Activated CD4-positive, CD25-positive, alpha-beta regulatory T cell treated with anti-CD3 and anti-CD28 coated beads, Interleukin-2, amount 50 U/mL, for 16 hours (primary cell): Measurements from ENCODE around the gene CITED2.
A peak's percentile ranks its signal among the peaks of the same experiment; 100 is the strongest.

Experiments used
- DNase-seq: peaks from one replicate; pipeline ENCODE4 v3.0.0-alpha.2; 2020; ENCODE audit warnings: low read depth, low spot score

CITED2 gene

DNA sequence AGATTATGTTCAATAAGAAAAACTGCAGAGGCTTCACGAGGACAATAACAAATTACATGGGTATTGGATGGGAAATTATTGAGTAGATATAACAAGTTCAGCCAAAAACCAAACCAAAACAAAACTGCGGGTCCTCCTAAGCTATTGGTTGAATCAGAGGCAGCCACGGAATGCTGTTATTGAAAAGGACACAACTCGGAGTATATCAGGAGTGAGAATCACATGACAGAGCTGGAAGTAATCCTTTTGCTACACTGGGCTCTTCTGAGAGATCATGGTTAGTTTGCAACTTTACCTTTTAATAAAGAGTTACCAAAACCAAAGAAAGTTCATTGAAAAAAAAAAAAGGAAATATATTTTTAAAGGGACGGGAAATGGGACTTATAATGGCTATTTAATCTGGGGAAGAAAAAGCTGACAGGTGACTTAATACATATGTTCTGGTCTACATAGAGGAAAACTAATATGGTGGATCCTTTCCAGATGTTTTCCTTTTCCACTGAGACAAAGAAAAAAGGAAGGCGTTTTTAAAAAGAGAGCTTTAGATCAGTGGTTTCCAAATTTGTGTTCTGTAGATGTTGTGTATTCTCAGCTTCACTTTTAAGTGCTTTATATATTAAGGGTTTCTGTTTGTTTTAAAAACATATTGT lies 6.9 kb upstream of the CITED2 start:
- DNase-seq: no peak

DNA sequence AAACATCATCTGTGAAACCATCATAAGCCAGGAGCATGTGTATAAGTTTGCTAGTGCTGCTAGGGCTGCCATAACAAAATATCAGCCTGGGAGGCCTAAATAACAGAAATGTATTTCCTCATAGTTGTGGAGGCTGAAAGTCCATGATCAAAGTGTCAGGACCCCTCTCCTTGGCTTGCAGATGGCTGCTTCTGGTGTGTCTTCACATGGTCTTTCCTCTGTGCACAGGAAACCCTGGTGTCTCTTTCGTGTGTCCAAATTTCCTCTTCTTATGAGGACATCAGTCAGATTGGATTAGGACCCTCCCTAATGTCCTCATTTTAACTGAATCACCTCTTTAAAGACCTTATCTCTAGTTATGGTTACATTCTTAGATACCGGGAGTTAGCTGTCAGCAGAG lies 6.2 kb upstream of the CITED2 start:
- no peak for DNase-seq

DNA sequence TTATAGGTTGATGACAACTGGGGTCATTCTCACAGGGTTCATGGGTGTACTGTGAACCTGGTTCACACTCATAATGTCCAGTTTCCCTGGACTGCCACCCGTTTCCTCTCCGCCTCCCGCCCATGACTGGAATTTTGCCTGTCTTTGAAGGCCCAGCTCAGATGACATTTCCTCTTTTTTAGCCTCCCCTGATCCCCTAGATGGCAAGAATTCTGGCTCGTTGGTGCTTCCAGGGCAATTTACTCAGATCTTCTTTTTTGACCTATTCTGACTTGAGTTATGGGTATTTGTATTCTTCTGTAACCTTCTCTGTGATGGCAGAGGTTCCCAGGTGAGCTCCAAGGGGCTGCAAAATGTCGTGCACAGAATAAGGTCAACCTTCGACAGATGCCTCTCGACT lies 5.7 kb upstream of the CITED2 start:
- DNase-seq: no peak

DNA sequence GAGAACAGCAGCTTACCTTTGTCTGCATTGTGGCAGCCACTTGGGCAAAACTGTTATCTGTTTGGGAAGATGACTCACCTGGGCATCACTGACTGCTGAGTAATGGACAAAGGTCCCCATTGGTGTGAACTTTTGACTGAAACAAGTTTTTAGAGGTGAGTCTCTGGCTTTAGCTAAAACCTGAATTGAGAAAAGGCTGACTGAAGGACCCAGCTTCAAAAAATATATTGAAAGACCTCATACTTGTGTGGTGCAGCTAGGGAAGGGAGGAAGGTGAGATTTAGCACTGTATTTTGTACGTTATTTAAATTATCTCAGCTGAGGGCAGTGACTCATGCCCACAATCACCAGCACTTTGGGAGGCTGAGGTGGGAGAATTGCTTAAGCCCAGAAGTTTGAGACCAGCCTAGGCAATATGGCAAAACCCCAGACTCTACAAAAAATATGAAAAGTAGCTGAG lies 4.5 kb upstream of the CITED2 start:
- no peak for DNase-seq

DNA sequence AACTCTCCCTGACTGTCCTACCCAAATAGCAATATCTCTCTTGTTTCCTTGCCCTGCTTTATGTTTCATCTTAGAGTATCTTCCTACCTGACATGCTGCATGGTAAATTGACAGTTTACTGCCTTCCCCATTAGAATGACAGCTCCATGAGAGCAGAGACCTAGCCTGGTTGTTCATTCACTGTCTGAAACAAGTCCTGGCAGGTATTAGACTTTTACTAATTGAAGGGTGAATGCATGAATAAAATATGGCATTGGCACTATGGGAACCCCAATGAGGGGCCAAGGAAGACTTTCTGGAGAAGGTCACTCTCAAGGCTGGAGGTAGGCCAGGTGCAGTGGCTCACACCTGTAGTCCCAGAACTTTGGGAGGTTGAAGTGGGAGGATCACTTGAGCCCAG lies 3.8 kb upstream of the CITED2 start:
- no peak for DNase-seq

DNA sequence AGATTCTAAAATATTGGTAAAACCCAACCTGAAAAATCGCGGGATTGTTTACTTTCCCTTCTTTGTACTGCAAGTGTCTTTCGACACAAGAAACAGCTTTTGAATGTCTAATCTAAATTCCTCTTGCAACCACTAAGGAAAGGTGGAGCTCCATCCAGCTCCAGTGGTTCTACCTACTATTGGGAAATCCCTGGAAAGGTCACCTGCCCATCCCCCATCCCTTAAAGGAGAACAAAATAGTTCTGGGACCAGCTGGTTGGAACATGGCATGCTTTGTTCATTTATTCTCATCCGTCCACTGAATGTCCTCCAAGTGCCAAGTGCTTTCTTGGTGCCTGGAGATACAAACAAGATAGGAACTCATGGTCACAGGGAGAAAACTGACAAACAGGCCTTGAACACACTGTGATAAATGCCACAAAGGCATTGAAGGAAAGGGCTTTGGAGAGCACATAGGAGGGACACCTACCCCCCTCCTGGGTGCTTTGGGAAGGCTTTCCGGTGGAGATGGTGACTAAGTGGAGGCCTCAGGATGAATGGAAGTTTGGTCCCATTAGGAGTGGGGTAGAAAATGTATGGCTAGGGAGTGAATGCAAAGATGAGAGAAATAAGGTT lies 2.3 kb upstream of the CITED2 start:
- no peak for DNase-seq

DNA sequence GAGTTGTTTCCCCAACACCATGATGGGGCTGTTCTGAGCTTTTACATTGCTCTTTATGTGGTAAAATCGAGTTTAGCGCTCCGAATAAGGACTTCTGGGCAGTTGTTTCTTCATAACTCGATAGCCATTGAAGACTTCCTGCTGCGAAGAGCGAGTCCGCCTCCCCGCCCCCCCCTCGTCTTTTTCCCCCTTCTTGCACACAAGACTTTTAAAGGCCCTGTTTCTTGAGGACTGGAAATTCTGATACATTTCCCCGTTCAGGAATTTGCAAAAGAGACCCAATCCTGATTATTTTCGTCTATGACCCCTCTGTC lies 1.5 kb upstream of the CITED2 start:
- no peak for DNase-seq

DNA sequence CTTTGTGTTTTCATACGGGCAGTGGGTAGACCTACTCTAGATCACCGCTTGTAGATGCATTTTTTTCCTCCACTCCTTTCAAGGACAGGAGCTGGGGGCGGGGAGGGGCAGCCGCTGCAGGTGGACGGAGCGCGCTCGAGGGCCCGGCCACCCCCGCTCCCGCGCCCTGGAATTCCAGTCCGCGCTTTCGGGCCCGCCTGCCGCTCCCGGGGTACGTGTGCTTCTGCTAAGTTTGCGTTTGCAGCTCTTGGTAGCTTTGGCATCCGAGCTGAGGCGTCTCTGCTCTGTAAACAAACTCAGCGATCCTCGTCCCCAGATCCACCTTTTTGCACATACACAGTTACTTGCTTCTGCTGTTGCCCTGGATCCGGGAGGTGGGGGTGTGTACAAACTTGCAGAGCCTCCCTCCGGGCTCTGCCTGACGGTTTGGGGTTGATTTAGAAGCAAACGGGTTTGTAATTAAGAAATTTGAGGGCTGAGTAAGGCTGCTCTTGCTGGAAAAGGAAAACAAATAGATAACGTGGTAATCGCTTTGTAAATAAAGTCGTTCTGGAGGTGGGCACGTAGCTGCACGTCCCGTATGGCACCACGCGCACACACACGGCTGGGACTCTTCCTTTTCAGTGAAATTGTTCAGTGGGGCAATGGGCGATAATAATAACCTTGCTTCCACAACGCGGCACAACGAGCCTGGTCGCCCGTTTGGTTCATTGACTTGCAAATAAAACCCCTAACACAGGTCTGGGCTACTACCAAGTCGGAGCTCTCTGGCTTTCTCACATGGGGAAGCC lies 973 bp upstream of the CITED2 start:
- peak; percentile 63 for DNase-seq

DNA sequence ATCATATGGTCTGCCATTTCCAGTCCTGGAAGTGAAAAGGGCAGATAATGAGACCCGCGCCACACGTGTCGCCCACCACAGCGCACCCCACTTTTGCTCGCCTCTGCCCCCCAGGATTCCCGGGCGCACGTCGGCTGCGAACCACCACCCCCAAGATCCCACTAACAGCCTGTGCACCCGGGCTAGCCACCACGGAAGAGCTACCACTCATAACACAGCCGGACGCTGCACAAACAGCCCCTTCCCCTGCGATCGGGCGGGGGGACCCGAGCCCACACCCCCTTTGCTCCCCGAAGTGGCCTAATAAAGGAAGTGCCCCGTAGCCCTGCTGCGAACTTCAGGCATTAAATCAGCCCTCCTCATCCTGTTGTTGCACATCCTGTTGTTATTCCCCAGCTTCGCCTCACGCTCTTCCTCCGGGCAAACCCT lies 506 bp downstream of the CITED2 start:
- no peak for DNase-seq

DNA sequence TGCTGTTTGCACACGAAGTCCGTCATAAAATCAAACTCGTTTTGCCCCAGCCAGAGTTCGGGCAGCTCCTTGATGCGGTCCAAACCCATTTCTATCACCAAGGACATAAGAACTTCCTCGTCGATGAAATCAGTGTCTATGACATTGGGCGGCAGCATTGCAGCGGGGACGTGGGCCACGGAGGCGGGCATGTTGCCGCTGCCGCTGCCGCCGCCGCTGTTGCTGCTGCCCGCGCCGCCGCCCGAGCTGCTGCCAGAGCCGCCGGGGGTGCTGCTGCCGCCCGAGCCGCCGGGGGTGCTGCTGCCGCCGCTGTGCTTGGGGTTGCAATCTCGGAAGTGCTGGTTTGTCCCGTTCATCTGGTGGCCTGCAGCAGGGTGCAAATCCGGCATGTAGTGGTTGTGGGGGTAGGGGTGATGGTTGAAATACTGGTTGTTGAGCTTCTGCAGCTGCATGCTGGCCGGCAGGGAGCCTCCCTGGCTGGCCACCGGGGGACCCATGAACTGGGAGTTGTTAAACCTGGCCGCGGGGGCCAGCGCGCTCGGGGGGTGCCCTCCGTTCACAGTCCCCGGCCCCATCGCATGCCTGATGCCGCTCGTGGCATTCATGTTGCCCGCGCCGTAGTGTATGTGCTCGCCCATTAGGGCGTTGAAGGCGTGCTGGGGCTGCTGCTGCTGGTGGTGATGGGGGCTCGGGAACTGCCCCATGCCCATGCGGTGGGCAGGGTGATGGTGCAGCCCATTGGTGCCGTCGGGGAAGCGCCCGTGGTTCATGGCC lies 1.1 kb downstream of the CITED2 start:
- DNase-seq: peak; percentile 42

DNA sequence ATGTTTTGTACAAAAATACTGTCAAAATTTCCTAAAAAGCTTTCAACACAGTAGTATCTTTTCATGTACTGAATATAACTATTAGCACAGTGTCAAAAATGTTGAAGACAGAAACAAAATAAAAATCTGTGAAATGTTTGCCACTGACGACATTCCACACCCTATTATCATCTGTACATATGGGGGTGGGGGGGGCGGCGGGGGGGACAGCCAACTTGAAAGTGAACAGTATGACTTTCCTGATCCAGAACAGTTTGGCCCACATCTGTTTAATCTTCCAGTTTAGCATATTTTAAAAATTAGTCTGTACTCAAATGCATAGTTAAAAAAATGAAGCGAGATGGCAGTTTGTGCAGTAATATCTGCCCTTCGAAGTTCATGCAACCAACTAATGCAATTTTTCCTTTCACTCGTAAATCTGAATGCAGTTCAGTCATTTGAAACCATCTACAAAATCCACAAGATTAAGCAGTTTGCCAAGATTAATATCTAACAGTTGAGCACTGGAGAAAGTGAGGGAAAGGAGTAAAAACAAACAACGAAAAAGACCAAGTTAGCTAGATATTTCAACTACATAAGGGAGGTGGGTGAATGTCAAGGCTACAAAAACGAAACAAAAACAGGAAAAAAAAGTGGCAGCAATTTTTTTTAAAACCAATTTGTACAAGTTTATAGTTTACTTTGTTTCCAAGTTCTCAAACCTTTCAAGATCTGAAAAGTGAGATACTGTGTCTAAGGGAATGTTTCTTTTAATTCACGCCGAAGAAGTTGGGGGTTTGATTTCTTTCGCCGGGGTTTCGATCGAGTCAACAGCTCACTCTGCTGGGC lies 1.9 kb downstream of the CITED2 start:
- DNase-seq: no peak

DNA sequence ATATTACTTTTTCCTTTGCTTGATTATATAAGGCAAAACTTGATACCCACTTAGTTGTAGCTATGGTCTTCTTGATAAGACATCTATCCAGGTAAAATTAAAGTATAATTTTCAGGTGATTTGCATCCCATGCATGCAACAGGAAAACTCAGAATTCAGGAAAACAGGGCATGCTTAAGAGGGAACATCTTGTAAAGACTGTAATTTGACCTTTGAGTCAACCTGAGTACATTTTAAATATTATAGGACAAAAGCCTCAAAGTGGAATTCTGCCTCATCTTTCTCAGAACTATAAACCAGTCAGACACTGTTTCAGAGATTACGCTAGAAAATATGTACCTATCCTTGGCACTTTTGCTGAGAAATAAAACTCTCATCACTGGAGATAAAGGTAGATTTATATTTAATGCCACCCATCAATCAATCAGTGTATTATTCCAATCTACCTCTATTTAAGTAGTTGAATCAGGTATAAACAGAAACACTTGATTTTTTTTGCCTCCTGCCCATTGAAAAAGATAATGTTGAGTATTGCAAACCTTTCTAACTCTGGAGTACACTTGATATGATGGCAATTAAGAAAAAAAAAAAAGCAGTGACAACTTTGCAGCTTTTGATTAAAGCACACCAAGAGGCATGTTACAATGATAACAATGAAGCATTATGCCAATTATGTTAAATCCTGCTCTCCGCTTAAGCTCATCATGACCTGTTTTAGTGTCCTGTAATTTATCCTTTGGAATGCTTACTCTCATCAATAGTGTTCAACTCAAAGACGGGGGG lies 2.8 kb downstream of the CITED2 start:
- no peak for DNase-seq

DNA sequence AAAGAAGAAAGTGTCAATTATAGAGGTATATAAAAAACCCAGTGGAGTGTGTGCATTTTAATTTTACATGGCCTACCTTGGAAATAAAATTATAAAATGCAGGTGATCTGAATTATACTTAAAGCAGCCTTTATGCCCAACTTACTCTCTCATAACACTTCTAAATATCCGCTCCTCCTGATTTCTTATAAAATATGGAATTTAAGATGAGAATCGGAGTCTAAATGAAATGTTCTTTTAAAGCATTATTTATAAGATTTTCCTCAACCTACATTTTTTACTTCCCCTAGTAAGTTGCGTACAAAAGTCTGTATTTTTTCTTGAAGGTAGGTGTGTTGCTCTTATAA lies 3.5 kb downstream of the CITED2 start:
- no peak for DNase-seq

DNA sequence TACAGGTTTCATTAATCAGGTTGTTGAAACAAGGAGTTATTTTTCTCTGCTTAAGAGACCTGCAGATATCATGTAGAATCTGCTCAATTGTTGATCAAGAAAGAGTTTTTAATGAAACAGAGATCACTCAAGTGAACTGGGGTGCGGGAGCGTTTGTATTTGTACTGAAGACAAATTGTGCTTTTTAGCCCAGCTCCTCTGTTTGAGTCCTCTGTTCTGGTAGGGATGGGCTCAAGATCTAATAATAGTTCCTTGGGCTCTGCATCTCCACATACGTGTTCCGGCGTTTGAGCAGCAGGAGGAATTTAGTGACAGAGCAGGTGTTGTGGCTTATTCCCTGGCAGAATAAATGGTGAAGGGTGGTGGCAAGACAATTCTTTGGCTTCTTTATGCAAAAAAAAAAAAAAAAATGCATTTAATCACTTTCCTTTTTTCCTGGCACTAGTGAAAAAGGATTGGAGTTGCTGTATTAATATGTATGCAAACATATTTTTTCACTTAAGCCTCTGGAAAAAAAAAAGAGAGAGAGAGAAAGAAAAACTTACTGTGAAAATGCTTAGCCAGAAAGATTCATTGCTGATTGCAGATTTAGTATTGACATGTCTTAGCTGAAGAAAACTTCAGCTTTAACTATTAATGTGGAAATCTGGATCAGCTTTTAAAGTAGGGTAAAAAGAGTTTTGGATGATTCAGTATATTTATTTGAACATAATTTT lies 4.0 kb downstream of the CITED2 start:
- no peak for DNase-seq

DNA sequence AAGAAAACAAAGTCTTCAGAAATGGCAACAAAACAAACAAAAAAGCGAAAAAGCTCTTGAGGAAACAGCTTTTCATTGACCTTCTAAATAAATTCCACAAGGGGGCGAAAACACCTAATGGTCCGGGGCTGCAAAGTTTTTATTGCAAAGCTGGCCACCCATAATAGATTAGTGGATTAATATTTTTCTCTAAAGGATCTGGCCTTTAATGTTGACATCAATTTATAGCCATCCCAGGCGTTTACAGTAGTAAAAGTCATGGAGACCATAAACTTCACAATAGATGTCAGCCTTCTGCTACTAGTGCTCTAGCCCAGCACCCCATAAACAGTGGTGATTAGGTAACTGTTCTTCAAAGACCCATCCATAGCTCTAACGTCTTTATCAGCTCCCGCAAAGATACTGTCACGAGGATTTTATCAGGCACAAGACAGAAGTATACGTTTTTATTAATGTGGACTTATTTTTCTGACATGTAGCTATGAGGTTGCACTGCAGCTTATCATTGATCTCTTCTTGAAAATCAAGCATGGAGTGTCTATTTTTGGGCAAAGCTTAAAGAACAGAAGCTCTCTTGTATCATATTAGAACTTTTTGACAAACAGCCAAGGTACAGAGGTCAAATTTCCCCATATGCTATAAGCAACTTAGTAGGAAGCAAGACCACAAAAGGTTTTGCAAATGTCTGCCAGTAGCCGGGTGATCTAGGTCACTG lies 4.7 kb downstream of the CITED2 start:
- DNase-seq: no peak

DNA sequence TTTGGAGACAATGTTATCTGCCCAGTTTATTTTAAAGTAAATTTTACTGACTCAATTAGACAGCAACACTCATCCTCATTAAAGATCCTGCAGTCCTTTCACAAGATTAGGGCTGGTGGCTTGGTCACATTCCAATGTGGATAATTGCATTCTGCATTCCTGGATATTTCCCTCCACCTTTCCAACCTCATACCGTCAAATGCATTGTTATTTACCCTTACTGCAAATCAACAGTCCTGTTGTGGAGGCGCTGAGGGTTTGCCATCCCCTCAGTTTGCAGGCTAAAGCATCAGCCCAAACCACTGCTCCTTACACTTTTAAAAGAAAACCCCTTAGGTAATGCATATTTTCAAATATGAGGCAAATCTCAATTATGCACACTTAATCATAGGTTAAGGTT lies 5.4 kb downstream of the CITED2 start:
- no peak for DNase-seq

DNA sequence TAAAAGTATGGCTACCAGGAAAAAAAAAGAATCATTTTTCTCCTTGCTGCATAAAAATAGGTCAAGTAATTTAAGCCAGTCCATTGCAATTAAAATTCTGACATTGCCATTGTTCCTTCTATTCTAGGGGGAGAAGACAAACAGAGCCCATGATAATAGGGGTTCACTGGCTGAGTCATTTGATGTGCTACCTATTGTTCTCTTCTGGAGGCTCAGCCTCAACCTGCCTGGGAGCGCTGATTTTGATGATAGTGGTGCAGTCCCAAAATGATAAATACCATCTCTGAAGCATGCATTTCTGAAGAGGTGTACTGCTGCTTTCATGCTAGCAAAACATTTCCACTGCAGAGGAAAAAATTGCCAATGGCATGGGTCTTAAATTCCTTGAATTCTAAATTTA lies 5.8 kb downstream of the CITED2 start:
- no peak for DNase-seq

DNA sequence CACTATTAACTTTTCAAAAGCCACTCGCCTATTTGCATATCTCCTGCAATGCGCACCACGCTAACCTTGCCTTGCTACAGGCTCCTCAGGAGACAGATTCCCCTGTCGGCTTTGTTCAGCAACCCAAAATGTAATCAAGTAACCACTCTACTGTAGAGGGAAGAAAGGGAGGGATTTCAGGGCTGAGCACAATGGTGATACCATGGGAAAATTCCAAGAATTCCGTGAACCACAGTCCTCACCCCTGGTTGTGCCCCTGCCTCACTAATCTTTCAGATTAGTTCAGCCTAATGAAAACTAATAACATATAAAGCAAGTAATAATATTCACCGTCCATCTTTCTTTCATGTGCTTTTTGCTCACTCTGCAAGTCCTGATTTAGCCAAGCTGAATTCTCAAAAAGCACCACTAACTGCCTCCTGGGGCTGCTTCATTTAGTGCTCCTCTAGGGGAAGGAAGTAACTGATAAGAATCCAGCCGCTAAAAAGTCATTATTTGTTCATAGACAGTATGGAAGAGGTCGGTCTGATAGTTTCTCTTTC lies 6.6 kb downstream of the CITED2 start:
- DNase-seq: no peak

DNA sequence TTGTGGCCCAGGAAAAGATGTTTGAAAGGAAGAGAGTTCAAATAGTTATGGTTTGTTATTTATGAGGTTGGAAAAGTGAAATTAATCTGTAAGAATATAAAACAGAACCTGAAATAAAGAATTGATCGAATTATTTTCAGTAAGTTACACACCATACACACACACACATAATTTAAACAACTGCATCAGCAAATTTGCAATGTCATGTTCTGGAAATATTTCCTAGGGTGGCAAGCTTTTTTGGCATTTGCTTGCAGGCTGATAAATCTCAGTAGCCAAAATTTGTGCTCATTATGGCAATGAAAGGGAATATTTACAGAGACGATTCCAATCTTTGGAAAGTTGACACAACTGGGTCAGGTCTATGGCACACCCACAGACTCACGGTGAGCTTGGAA lies 9.5 kb downstream of the CITED2 start:
- DNase-seq: no peak
